ENCODE measurements around the gene PYM1. TPM values are rescaled to one million over a fixed set of nuclear protein-coding genes. Genes with fewer than 3 reads are reported as not detected.

Gene PYM1
- total and polyA plus RNA-seq, 2 of the 4 experiments (the other 2 are of a cell fraction): 26.5 to 27.8 TPM

DNA sequence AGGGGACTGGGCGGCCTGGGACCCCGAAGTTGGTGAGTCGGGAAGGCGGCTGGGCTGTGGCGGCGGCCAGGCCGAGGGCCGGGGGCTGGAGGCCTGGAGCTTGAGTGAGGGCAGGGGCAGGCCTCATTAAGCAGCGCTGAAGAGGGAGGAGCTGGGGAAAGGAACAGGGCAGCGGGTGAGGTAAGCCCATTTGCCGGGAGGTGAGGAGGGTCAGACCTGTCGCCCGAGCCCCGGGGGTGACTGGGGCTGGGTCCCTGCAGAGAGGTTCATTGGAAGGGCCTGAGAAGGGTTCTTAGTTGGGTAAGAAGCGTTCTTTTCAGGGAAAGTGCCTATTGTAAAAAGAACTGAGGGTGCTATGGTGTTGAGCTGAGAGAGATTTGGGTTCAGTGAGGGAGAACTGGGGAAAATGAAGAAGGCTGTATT, 46.6 kb upstream of the PYM1 start:
- ChIA-PET POLR2A (ENCODE audit: unreplicated experiment) (interaction anchor here (1.0 to 1.2 kb wide), 3 partner anchors 8 to 69 kb away, joined by 3 to 13 read pairs (median 4); no protein-coding TSS in a partner anchor), CTCF (interaction anchor here (0.8 to 0.9 kb wide), 2 partner anchors 10 to 236 kb away, joined by 3 to 4 read pairs; no protein-coding TSS in a partner anchor)
- Histone ChIP-seq H4K8ac (ENCODE audit: low read depth in 2 of 2, low read length in 2 of 2) (peak overlapping the region in 1 of 2 experiments; percentile 48; a peak in 1 of 4 replicates), H4K20me1 (ENCODE audit: insufficient read depth, low read length) (peaks cover 15% of the 10 kb centered on the region; the same call in 1 of the 2 replicates), H3K4me2 (ENCODE audit: low read depth, low read length) (peak overlapping the region; percentile 82), H4K5ac (ENCODE audit: low read depth, low read length) (peak overlapping the region; percentile 13; the same call in 1 of the 2 replicates), H3K9ac (ENCODE audit: low read depth, low read length) (peak overlapping the region; percentile 63), H3K23ac (ENCODE audit: low read depth, low read length) (peak overlapping the region; percentile 83), H2BK20ac (ENCODE audit: low read depth, low read length) (no peak overlapping the region), H3K18ac (ENCODE audit: low read depth, low read length) (peak overlapping the region; percentile 10; the same call in 1 of the 2 replicates), H3K4me3 (ENCODE audit: insufficient read depth, low read depth, low read length) (peak overlapping the region; percentile 70), H3K79me1 (ENCODE audit: low read depth in 1 of 2, low read length in 2 of 2) (peaks cover 12 to 65% of the 10 kb centered on the region in 2 experiments; a peak in 3 of 4 replicates), H2AK9ac (replicated peaks; ENCODE audit: low read depth, low read length, poor library complexity) (peak overlapping the region; percentile 98), H3K36me3 (ENCODE audit: control insufficient read depth, insufficient read depth, low read length) (peaks cover 5% of the 10 kb centered on the region), H3K27me3 (ENCODE audit: control insufficient read depth, insufficient read depth, low read length) (no peaks in the 10 kb centered on the region), H3K9me1 (ENCODE audit: insufficient read depth, low read length) (peaks cover 5% of the 10 kb centered on the region; the same call in 1 of the 2 replicates), H2BK5ac (ENCODE audit: low read depth, low read length, poor library complexity, severe bottlenecking) (peak overlapping the region; percentile 78), H4K91ac (ENCODE audit: insufficient read depth, low read depth, low read length) (peak overlapping the region; percentile 59; the same call in 1 of the 2 replicates), H3K9me3 (ENCODE audit: control insufficient read depth, insufficient read depth, low read length) (no peaks in the 10 kb centered on the region), H2BK120ac (ENCODE audit: low read depth, low read length) (no peak overlapping the region), H3K27ac (ENCODE audit: insufficient read depth, low read length) (peak overlapping the region; percentile 64), H3K56ac (ENCODE audit: extremely low read depth, insufficient read depth, low read length) (peak overlapping the region; percentile 67), H2AFZ (replicated peaks; ENCODE audit: low read length, poor library complexity) (peak overlapping the region; percentile 89), H3K4me1 (ENCODE audit: control insufficient read depth, insufficient read depth, low read length) (peaks cover 5% of the 10 kb centered on the region), H2AK5ac (ENCODE audit: low read depth, low read length) (peak overlapping the region; percentile 9), H3K14ac (replicated peaks; ENCODE audit: low read depth, low read length) (peak overlapping the region; percentile 88), H2BK15ac (ENCODE audit: low read depth, low read length) (no peak overlapping the region), H3K4ac (ENCODE audit: low read depth, low read length) (peak overlapping the region; percentile 73)
- no TSS peak for BruUV-seq (replicated peaks)
- in situ Hi-C loops (cut with MboI; ENCODE audit: low sequenced_read_pairs): no loop called here
- dilution Hi-C loops (cut with HindIII; ENCODE audit: low sequenced_read_pairs, unreplicated experiment): no loop called here
- 0% methylated on average over 11 of the region's 15 CpGs; no CpG with 5 or more reads in 1 of the 2 experiments for WGBS, 2 experiments (ENCODE audit: extremely low coverage in 2 of 2, insufficient read length in 1 of 2)
- intact Hi-C loops (cut with micrococcal nuclease): no loop called here
- peak; percentile 45 for DNase-seq
- no peak for TF ChIP-seq MAZ (IDR thresholded peaks at IDR 0.05; ENCODE audit: borderline replicate concordance, low read depth, low read length)
- no peak for TF ChIP-seq RFX5 (IDR thresholded peaks at IDR 0.05; ENCODE audit: low read depth, low read length)
- TF ChIP-seq, protein P1, sequence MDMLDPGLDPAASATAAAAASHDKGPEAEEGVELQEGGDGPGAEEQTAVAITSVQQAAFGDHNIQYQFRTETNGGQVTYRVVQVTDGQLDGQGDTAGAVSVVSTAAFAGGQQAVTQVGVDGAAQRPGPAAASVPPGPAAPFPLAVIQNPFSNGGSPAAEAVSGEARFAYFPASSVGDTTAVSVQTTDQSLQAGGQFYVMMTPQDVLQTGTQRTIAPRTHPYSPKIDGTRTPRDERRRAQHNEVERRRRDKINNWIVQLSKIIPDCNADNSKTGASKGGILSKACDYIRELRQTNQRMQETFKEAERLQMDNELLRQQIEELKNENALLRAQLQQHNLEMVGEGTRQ (IDR thresholded peaks at IDR 0.05; ENCODE audit: low read depth, low read length): no peak
- TF ChIP-seq CEBPB (IDR thresholded peaks at IDR 0.05; ENCODE audit: low read depth, low read length): no peak
- TF ChIP-seq, protein P2, sequence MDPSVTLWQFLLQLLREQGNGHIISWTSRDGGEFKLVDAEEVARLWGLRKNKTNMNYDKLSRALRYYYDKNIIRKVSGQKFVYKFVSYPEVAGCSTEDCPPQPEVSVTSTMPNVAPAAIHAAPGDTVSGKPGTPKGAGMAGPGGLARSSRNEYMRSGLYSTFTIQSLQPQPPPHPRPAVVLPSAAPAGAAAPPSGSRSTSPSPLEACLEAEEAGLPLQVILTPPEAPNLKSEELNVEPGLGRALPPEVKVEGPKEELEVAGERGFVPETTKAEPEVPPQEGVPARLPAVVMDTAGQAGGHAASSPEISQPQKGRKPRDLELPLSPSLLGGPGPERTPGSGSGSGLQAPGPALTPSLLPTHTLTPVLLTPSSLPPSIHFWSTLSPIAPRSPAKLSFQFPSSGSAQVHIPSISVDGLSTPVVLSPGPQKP (IDR thresholded peaks at IDR 0.05; ENCODE audit: borderline replicate concordance, low read depth, low read length): no peak
- no peak for TF ChIP-seq CHD1 (IDR thresholded peaks at IDR 0.05; ENCODE audit: low read depth, low read length)
- TF ChIP-seq, protein P3, sequence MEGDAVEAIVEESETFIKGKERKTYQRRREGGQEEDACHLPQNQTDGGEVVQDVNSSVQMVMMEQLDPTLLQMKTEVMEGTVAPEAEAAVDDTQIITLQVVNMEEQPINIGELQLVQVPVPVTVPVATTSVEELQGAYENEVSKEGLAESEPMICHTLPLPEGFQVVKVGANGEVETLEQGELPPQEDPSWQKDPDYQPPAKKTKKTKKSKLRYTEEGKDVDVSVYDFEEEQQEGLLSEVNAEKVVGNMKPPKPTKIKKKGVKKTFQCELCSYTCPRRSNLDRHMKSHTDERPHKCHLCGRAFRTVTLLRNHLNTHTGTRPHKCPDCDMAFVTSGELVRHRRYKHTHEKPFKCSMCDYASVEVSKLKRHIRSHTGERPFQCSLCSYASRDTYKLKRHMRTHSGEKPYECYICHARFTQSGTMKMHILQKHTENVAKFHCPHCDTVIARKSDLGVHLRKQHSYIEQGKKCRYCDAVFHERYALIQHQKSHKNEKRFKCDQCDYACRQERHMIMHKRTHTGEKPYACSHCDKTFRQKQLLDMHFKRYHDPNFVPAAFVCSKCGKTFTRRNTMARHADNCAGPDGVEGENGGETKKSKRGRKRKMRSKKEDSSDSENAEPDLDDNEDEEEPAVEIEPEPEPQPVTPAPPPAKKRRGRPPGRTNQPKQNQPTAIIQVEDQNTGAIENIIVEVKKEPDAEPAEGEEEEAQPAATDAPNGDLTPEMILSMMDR (conservative IDR thresholded peaks at IDR 0.05; ENCODE audit: low read depth, low read length): no peak
- no peak for TF ChIP-seq NFE2L2 (IDR thresholded peaks at IDR 0.05; ENCODE audit: low read depth, low read length)
- TF ChIP-seq SMC3 (IDR thresholded peaks at IDR 0.05; ENCODE audit: low read depth, low read length): no peak
- peak; percentile 40 for ATAC-seq (ENCODE audit: low read depth)

Data from IMR-90 (cell line).